ENCODE results near the gene COX6A1. TPM values are rescaled to one million over a fixed set of nuclear protein-coding genes. Genes with fewer than 3 reads are reported as not detected.

Gene COX6A1
- polyA plus RNA-seq, 1 experiment, result 414 TPM

GRCh38 chr12:120397824-120398540 lies 39.9 kb upstream of the COX6A1 start:
- POLR2A ChIA-PET, result no interaction called here
- no peak overlapping the region for H3K27ac ChIP-seq (ENCODE audit: low read depth, low read length)
- no peak overlapping the region for H3K4me3 ChIP-seq (ENCODE audit: low read depth, low read length)
- no peak for DNase-seq (ENCODE audit: low read depth, low spot score)
- peaks cover 41% of the 10 kb centered on the region for H3K27me3 ChIP-seq (ENCODE audit: control insufficient read depth, insufficient read depth, low read length)
- no peak for TF ChIP-seq CTCF (IDR thresholded peaks at IDR 0.05; ENCODE audit: low read depth, low read length)
- CTCF ChIA-PET, result no interaction called here
- no peaks in the 10 kb centered on the region; the same call in 1 of the 2 replicates for H3K9me3 ChIP-seq (ENCODE audit: control insufficient read depth, insufficient read depth, low read length)

GRCh38 chr12:120399531-120399930 lies 38.4 kb upstream of the COX6A1 start:
- peaks cover 37% of the 10 kb centered on the region for H3K27me3 ChIP-seq (ENCODE audit: control insufficient read depth, insufficient read depth, low read length)
- POLR2A ChIA-PET, result no interaction called here
- no peak overlapping the region for H3K4me3 ChIP-seq (ENCODE audit: low read depth, low read length)
- CTCF ChIA-PET, result interaction anchor here (0.6 kb wide), 1 partner anchor 17 kb away, joined by 3 read pairs; no protein-coding TSS in a partner anchor
- no peaks in the 10 kb centered on the region; the same call in none of the 2 replicates for H3K9me3 ChIP-seq (ENCODE audit: control insufficient read depth, insufficient read depth, low read length)
- DNase-seq (ENCODE audit: low read depth, low spot score), result peak; percentile 33
- TF ChIP-seq CTCF (IDR thresholded peaks at IDR 0.05; ENCODE audit: low read depth, low read length), result no peak
- no peak overlapping the region for H3K27ac ChIP-seq (ENCODE audit: low read depth, low read length)

- ChIA-PET POLR2A (no interaction called here), CTCF (interaction anchor here (0.5 kb wide), 1 partner anchor 100 kb away, joined by 3 read pairs; the partner anchor contains the start of gene SIRT4)
- no peak for TF ChIP-seq CTCF (IDR thresholded peaks at IDR 0.05; ENCODE audit: low read depth, low read length)
- Histone ChIP-seq H3K27ac (ENCODE audit: low read depth, low read length) (no peak overlapping the region), H3K4me3 (ENCODE audit: low read depth, low read length) (no peak overlapping the region), H3K9me3 (ENCODE audit: control insufficient read depth, insufficient read depth, low read length) (no peaks in the 10 kb centered on the region; the same call in none of the 2 replicates), H3K27me3 (ENCODE audit: control insufficient read depth, insufficient read depth, low read length) (peaks cover 22% of the 10 kb centered on the region)
- DNase-seq (ENCODE audit: low read depth, low spot score), result no peak
These were observed 35.7 kb upstream of the COX6A1 start for GRCh38 chr12:120402217-120402616.

- ChIA-PET POLR2A (no interaction called here), CTCF (interaction anchor here (1.0 kb wide), 1 partner anchor 26 kb away, joined by 9 read pairs; no protein-coding TSS in a partner anchor)
- no peak overlapping the region for H3K4me3 ChIP-seq (ENCODE audit: low read depth, low read length)
- H3K27me3 ChIP-seq (ENCODE audit: control insufficient read depth, insufficient read depth, low read length), result peaks cover 19% of the 10 kb centered on the region
- no peak for TF ChIP-seq CTCF (IDR thresholded peaks at IDR 0.05; ENCODE audit: low read depth, low read length)
- H3K27ac ChIP-seq (ENCODE audit: low read depth, low read length), result no peak overlapping the region
- no peak for DNase-seq (ENCODE audit: low read depth, low spot score)
- H3K9me3 ChIP-seq (ENCODE audit: control insufficient read depth, insufficient read depth, low read length), result no peaks in the 10 kb centered on the region; the same call in 1 of the 2 replicates
These were observed 34.0 kb upstream of the COX6A1 start for GRCh38 chr12:120403869-120404268.

GRCh38 chr12:120404271-120404670 lies 33.6 kb upstream of the COX6A1 start:
- peaks cover 19% of the 10 kb centered on the region for H3K27me3 ChIP-seq (ENCODE audit: control insufficient read depth, insufficient read depth, low read length)
- no peak for DNase-seq (ENCODE audit: low read depth, low spot score)
- ChIA-PET CTCF (interaction anchor here (1.0 kb wide), 1 partner anchor 26 kb away, joined by 9 read pairs; no protein-coding TSS in a partner anchor), POLR2A (no interaction called here)
- no peak for TF ChIP-seq CTCF (IDR thresholded peaks at IDR 0.05; ENCODE audit: low read depth, low read length)
- H3K27ac ChIP-seq (ENCODE audit: low read depth, low read length), result no peak overlapping the region
- no peak overlapping the region for H3K4me3 ChIP-seq (ENCODE audit: low read depth, low read length)
- no peaks in the 10 kb centered on the region; the same call in 1 of the 2 replicates for H3K9me3 ChIP-seq (ENCODE audit: control insufficient read depth, insufficient read depth, low read length)
